MCF 10A (cell line): ENCODE data around the gene TLX2. TPM values are rescaled to one million over a fixed set of nuclear protein-coding genes. Genes with fewer than 3 reads are reported as not detected.

ENCODE experiments used
- BruUV-seq: library from RNA; stranded (reverse); fragments of 400-500 nt; replicated peaks from 2 replicates; lab custom pipeline; 2021; lab: Mats Ljungman, UMichigan
- CTCF ChIA-PET: fragments of 300-600 bp; sonication (Branson Sonifier 250); formaldehyde crosslinking; extraction: SDS; loops from one replicate; lab custom pipeline; 2021; ENCODE audit warnings: antibody characterized with exemption, inconsistent platforms; lab: Yijun Ruan, JAX
- POLR2A ChIA-PET: fragments of 300-600, 350-650 bp; sonication (Branson Sonifier 250); formaldehyde crosslinking; extraction: SDS; loops from one replicate; lab custom pipeline; 2020; ENCODE audit warnings: antibody characterized with exemption, inconsistent platforms; lab: Yijun Ruan, JAX
- DNase-seq: peaks from one replicate; pipeline ENCODE4 v3.0.0-alpha.2; 2018; ENCODE audit not compliant: unreplicated experiment
- H3K27ac Mint-ChIP-seq: one replicate; pipeline ENCODE4 v1.8.0; 2022; ENCODE audit warnings: mild to moderate bottlenecking, low read depth, mixed read lengths; ENCODE audit not compliant: unreplicated experiment
- H3K27me3 Mint-ChIP-seq: one replicate; pipeline ENCODE4 v1.8.0; 2022; ENCODE audit warnings: mixed read lengths; ENCODE audit not compliant: insufficient read depth, unreplicated experiment
- H3K36me3 Mint-ChIP-seq: one replicate; pipeline ENCODE4 v1.8.0; 2022; ENCODE audit warnings: mild to moderate bottlenecking, moderate library complexity, mixed read lengths; ENCODE audit not compliant: insufficient read depth, unreplicated experiment
- H3K4me1 Mint-ChIP-seq: one replicate; pipeline ENCODE4 v1.8.0; 2022; ENCODE audit warnings: mixed read lengths; ENCODE audit not compliant: insufficient read depth, unreplicated experiment
- H3K4me3 Mint-ChIP-seq: one replicate; pipeline ENCODE4 v1.8.0; 2022; ENCODE audit warnings: mild to moderate bottlenecking, moderate library complexity, mixed read lengths; ENCODE audit not compliant: unreplicated experiment
- H3K9me3 Mint-ChIP-seq: one replicate; pipeline ENCODE4 v1.8.0; 2022; ENCODE audit warnings: mixed read lengths; ENCODE audit not compliant: unreplicated experiment
- intact Hi-C: fragments of 100-400 bp; cut with micrococcal nuclease; formaldehyde crosslinking; loops from 2 replicates; pipeline ENCODE4 v1.14.1; 2022
- total RNA-seq: library from RNA; stranded (reverse); gene quantifications from 2 replicates; pipeline ENCODE4 v1.2.3, GENCODE V29; 2022
- TF ChIP-seq, protein P1 (sequence below): fragments of 200-600 bp; IDR thresholded peaks from one replicate; pipeline ENCODE4 v1.8.0; 2022; ENCODE audit warnings: antibody characterized with exemption, mild to moderate bottlenecking; ENCODE audit not compliant: unreplicated experiment

Gene TLX2
- total RNA-seq, 1 experiment from 2014 or later = not detected

DNA sequence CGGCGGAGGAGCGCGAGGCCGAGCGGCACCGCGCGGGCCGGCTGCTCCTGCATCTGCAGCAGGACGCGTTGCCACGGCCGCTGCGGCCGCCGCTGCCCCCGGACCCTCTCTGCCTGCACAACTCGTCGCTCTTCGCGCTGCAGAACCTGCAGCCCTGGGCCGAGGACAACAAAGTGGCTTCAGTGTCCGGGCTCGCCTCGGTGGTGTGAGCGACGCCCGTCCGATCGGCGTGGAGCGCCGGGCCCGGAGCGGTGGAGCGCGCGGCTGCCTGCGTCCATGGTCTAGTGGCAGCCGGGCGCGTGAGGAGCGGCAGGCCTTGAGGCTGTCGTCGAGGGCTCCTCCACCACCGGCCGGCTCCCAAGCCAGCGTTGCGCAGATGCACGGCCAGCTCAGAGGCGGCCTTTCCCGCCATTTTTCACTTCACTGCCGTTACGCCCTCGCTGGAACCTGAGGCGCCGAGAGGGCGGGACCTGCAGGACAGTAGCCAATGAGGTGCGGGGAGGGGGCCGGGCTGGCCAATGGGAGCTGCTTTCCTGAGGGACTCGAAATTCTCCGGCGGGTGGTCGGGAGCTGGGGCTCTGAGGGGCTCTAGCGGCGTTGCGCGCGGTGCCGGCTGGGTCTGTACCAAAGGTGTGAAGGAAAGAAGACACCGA, 1.9 kb downstream of the TLX2 start:
- CTCF ChIA-PET = no interaction called here
- peaks cover 11% of the 10 kb centered on the region for H3K27me3 Mint-ChIP-seq
- intact Hi-C loops = no loop called here

DNA sequence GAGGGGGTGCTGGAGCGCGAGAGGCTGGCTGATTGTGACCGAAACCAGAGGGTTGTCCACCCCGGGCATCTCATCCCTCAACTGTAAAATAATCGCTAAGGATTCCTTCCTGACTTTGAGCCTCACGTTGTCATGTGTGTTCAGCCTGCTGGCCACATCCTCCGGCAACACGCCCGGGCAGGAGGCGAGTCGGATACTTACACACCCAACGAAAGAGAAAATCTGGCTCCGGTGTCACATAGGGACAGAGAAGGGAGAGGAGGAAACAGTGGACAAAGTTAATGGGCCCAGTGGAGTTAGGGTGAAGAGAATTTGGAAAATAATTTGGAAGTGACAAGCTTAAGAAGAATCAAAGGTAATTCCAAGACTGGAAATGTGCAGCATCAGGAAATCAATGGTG, 2.4 kb downstream of the TLX2 start:
- intact Hi-C loops = no loop called here
- H3K9me3 Mint-ChIP-seq = no peaks in the 10 kb centered on the region
- H3K4me3 Mint-ChIP-seq = no peak overlapping the region
- ChIA-PET CTCF (no interaction called here), POLR2A (interaction anchor here (1.4 kb wide), 1 partner anchor 9 kb away, joined by 4 read pairs; the partner anchor contains the start of gene PCGF1)
- H3K4me1 Mint-ChIP-seq = no peaks in the 10 kb centered on the region
- BruUV-seq = no TSS peak
- H3K36me3 Mint-ChIP-seq = peaks cover 2% of the 10 kb centered on the region
- DNase-seq = no peak
- H3K27me3 Mint-ChIP-seq = peaks cover 11% of the 10 kb centered on the region
- H3K27ac Mint-ChIP-seq = no peak overlapping the region
- TF ChIP-seq, protein P1, sequence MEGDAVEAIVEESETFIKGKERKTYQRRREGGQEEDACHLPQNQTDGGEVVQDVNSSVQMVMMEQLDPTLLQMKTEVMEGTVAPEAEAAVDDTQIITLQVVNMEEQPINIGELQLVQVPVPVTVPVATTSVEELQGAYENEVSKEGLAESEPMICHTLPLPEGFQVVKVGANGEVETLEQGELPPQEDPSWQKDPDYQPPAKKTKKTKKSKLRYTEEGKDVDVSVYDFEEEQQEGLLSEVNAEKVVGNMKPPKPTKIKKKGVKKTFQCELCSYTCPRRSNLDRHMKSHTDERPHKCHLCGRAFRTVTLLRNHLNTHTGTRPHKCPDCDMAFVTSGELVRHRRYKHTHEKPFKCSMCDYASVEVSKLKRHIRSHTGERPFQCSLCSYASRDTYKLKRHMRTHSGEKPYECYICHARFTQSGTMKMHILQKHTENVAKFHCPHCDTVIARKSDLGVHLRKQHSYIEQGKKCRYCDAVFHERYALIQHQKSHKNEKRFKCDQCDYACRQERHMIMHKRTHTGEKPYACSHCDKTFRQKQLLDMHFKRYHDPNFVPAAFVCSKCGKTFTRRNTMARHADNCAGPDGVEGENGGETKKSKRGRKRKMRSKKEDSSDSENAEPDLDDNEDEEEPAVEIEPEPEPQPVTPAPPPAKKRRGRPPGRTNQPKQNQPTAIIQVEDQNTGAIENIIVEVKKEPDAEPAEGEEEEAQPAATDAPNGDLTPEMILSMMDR = no peak

More for the DNA sequence above, 1.9 kb downstream of the TLX2 start:
- no TSS peak for BruUV-seq
- POLR2A ChIA-PET = interaction anchor here (1.4 kb wide), 1 partner anchor 8 kb away, joined by 4 read pairs; the partner anchor contains the start of gene PCGF1
- TF ChIP-seq, protein P1 = no peak
- Mint-ChIP-seq H3K4me3 (no peak overlapping the region), H3K4me1 (no peaks in the 10 kb centered on the region), H3K36me3 (no peaks in the 10 kb centered on the region), H3K9me3 (no peaks in the 10 kb centered on the region), H3K27ac (no peak overlapping the region)
- no peak for DNase-seq

DNA sequence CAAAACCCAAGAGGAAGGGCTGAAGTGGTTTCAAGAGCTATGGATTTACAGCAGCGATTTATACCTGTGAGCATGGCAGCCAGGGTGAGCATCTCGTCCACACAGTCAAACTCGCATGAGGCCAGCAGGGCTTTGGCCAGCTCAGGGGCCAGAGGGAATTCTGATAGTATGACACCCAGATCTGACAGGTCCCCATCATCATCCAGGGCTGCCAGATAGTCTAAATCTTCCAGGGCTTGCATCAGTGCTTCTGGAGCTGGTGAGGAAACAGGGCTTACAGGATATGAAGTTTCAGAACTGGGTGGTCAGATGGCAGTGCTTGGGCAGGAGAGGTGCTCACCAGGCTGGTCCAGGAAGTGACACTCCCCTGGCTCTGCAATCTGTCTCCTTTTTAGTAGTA, 8.3 kb downstream of the TLX2 start:
- intact Hi-C loops = no loop called here

DNA sequence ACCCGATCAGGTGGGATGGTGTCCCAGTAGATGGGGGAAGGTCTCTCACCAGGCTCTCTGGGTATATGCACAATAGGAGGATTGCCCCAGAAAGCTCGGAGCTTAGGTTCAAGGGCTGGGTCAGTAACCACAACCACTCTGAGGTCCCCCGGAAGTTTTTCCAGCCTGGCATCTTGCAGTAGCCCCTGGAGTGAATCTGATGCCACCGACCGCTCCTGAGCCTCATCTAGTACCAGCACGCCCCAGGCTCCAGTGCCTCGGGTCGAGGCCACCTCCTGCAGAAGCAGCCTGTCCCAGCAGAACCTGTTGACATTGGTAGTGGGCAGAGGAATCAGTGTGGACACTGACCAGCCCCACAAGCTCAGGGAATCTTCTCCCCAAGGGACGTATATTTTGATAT, 9.8 kb downstream of the TLX2 start:
- ChIA-PET POLR2A (interaction anchor here (1.1 kb wide), 1 partner anchor 17 kb away, joined by 3 read pairs; no protein-coding TSS in a partner anchor), CTCF (interaction anchor here (0.5 kb wide), 1 partner anchor 84 kb away, joined by 3 read pairs; no protein-coding TSS in a partner anchor)
- peaks cover 34% of the 10 kb centered on the region for H3K36me3 Mint-ChIP-seq

More for the DNA sequence above, 8.3 kb downstream of the TLX2 start:
- Mint-ChIP-seq H3K4me1 (peaks cover 15% of the 10 kb centered on the region), H3K36me3 (peaks cover 32% of the 10 kb centered on the region), H3K9me3 (no peaks in the 10 kb centered on the region), H3K4me3 (no peak overlapping the region), H3K27me3 (peaks cover 11% of the 10 kb centered on the region), H3K27ac (no peak overlapping the region)
- POLR2A ChIA-PET = interaction anchor here (1.0 to 1.5 kb wide), 2 partner anchors 10 to 22 kb away, joined by 3 to 4 read pairs; no protein-coding TSS in a partner anchor
- no peak for DNase-seq
- CTCF ChIA-PET = interaction anchor here (1.5 kb wide), 1 partner anchor 23 kb away, joined by 4 read pairs; no protein-coding TSS in a partner anchor
- TF ChIP-seq, protein P1 = no peak
- BruUV-seq = no TSS peak

More for the DNA sequence above, 9.8 kb downstream of the TLX2 start:
- Mint-ChIP-seq H3K4me3 (no peak overlapping the region), H3K27me3 (peaks cover 5% of the 10 kb centered on the region), H3K4me1 (peaks cover 26% of the 10 kb centered on the region), H3K27ac (no peak overlapping the region), H3K9me3 (no peaks in the 10 kb centered on the region)
- BruUV-seq = no TSS peak
- TF ChIP-seq, protein P1 = no peak
- intact Hi-C loops = no loop called here
- no peak for DNase-seq
